ENCODE results near the gene KCTD1. TPM values are rescaled to one million over a fixed set of nuclear protein-coding genes. Genes with fewer than 3 reads are reported as not detected.

The KCTD1 gene
- total and polyA plus RNA-seq, 4 donors: 4.0 to 17.5 (median 9.2) TPM

DNA sequence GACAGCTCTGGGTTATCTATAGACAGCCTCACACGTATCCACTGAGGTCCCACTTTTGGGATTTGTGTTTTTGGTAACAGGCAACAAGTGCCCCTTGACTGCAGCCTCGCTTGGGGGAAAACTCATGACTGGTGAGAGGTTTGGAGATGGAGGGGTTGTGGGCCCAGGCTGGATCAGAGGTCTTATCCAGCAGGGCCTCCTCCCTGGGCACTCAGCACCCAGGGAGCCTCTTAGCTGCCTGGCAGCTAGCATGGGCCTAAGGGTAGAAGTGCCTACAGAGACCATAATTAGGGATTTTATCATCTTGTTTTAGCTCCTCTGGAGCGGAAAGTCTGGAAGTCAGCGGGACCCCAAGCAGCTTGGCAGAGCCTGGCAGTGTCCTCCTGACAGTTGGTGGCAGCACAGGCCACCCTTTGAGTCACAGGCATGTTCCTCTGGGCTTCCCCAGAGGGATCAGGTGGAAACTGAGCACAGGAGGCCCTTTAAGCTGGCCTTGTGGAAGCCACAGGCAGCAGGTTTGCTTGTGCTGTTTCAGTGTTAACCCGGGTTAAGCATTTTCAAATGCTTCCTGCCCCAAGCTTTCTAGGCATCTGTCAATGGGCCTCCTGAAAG lies 143.1 kb downstream of the KCTD1 start:
- no peaks in the 10 kb centered on the region for H3K27me3 ChIP-seq (ENCODE audit: control insufficient read depth in 3 of 3, insufficient read depth in 3 of 3, low read length in 2 of 3)
- TF ChIP-seq, protein P1, sequence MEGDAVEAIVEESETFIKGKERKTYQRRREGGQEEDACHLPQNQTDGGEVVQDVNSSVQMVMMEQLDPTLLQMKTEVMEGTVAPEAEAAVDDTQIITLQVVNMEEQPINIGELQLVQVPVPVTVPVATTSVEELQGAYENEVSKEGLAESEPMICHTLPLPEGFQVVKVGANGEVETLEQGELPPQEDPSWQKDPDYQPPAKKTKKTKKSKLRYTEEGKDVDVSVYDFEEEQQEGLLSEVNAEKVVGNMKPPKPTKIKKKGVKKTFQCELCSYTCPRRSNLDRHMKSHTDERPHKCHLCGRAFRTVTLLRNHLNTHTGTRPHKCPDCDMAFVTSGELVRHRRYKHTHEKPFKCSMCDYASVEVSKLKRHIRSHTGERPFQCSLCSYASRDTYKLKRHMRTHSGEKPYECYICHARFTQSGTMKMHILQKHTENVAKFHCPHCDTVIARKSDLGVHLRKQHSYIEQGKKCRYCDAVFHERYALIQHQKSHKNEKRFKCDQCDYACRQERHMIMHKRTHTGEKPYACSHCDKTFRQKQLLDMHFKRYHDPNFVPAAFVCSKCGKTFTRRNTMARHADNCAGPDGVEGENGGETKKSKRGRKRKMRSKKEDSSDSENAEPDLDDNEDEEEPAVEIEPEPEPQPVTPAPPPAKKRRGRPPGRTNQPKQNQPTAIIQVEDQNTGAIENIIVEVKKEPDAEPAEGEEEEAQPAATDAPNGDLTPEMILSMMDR (IDR thresholded peaks at IDR 0.05; ENCODE audit: control extremely low read depth, extremely low read depth): no peak
- no peak overlapping the region for H3K4me3 ChIP-seq
- H3K9me3 ChIP-seq (ENCODE audit: control insufficient read depth in 4 of 4, insufficient read depth in 3 of 4, low read length in 3 of 4): no peaks in the 10 kb centered on the region
- DNase-seq (peak; percentile 26 to 38 (median 29)), ATAC-seq (ENCODE audit: insufficient read depth, low FRiP score) (no peak)
- 68 to 71% methylated on average over 5 of the region's 5 CpGs for WGBS, 2 donors
- H3K27ac ChIP-seq (ENCODE audit: low read depth in 1 of 2, low read length in 1 of 2): no peak overlapping the region
- H3K36me3 ChIP-seq (ENCODE audit: control insufficient read depth in 4 of 4, insufficient read depth in 4 of 4, low read length in 4 of 4): no peaks in the 10 kb centered on the region
- H3K4me1 ChIP-seq (ENCODE audit: control insufficient read depth in 5 of 5, insufficient read depth in 5 of 5, low read length in 5 of 5): no peaks in the 10 kb centered on the region
- H3K9ac ChIP-seq (ENCODE audit: insufficient read depth in 1 of 2, low read length in 2 of 2): no peak overlapping the region

Small RNA genes within 50 kb of the gene (small RNA-seq; reads per million reads assigned to genes)
- gene MIR8057 (ENCODE audit: low replicate concordance): not detected
